ENCODE measurements around the gene CRTC1. TPM values are rescaled to one million over a fixed set of nuclear protein-coding genes. Genes with fewer than 3 reads are reported as not detected.

The CRTC1 gene
- total RNA-seq, 4 donors from 2014 or later, result 12.3 to 15.9 (median 13.1) TPM

DNA sequence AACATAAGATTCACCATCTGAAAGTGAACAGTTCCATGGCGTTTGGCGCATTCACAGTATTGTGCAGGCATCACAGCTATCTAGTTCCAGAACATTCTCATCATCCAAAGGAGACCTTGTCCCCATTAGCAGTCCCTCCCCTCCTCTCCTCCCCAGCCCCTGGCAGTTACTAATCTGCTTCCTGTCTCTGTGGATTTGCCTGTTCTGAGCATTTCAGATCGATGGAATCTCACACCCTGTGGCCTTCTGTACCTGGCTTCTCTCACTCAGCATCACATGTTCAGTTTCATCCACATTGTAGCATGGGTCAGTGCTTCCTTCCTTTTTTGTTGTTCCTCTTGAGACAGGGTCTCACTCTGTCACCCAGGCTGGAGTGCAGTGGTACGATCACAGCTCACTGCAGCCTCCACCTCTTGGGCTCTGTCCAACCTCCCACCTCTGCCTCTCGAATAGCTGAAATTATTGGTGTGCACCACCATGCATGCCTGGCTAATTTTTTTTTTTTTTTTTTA, 34.6 kb downstream of the CRTC1 start:
- DNase-seq, result no peak
- intact Hi-C loops (cut with DNase I), result no loop called here
- WGBS, 2 donors, result 87 to 91% methylated on average over 5 of the region's 5 CpGs
- H3K4me3 ChIP-seq (replicated peaks in 1 of 3), result no peak overlapping the region
- no peaks in the 10 kb centered on the region for H3K4me1 ChIP-seq
- no peaks in the 10 kb centered on the region for H3K27me3 ChIP-seq
- no peaks in the 10 kb centered on the region for H3K36me3 ChIP-seq
- no peak overlapping the region for H3K27ac ChIP-seq
- TF ChIP-seq CTCF (IDR thresholded peaks at IDR 0.05), result no peak
- TF ChIP-seq POLR2A (IDR thresholded peaks at IDR 0.05), result no peak
- H3K9me3 ChIP-seq, result no peaks in the 10 kb centered on the region

DNA sequence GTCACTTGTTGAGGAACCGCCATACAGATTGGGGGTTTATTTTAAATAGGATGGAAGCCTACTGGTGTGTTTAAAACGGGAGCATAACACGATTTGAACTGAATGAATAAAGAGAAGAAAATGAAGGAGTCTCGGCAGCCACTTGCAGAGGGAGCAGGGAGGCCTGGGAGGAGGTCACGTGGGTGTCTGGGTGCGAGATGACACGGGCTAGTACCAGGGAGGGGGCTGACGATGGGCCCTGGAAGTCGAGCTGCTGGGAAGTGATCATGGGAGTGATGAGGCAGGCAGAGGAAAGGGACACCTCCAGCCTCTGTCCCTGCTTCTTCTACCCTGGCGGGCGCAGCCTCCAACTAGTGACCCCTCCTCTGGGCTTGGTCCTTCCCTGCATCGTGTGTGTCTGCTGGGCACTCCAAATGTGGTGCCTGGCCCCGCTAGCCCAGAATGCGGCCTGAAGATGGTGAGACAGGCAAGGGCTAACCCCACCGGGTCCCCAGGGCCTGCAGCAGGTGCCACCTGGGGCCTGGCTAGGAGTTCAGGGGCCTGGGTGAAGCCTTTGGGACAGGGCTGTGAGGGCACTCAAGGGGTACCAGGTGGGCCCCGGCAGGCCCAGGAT, 35.5 kb downstream of the CRTC1 start:
- WGBS, 2 donors, result 87 to 94% methylated on average over 15 to 16 of the region's 16 CpGs
- Histone ChIP-seq H3K4me3 (replicated peaks in 1 of 3) (no peak overlapping the region), H3K27me3 (no peaks in the 10 kb centered on the region), H3K36me3 (no peaks in the 10 kb centered on the region), H3K27ac (no peak overlapping the region), H3K4me1 (no peaks in the 10 kb centered on the region), H3K9me3 (no peaks in the 10 kb centered on the region)
- TF ChIP-seq CTCF (IDR thresholded peaks at IDR 0.05), result no peak
- TF ChIP-seq POLR2A (IDR thresholded peaks at IDR 0.05), result no peak
- intact Hi-C loops (cut with DNase I), result no loop called here
- DNase-seq, result no peak

DNA sequence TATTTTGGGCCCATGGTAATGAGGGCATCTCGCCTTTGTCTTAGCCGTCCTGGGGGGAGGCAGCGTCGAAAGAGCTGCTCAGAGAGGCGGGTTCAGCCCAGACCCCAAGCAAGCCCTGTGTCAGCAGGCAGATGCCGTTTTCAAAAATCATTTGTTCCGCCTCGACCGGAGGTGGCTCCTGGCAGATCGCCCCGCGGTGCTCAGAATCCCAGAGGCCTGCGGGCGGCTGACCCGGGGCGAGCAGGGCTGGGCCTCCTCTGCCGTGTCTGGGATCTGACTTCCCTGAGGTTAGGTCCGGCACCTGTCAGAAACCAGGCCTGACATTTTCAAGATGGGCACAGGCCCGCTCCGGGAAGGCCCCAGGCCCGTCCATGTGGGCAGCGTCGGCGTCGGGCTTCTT, 36.1 kb downstream of the CRTC1 start:
- no peak overlapping the region for H3K27ac ChIP-seq
- no peaks in the 10 kb centered on the region for H3K36me3 ChIP-seq
- H3K9me3 ChIP-seq, result no peaks in the 10 kb centered on the region
- no peak overlapping the region for H3K4me3 ChIP-seq (replicated peaks in 1 of 3)
- 93 to 94% methylated on average over 13 to 19 of the region's 25 CpGs for WGBS, 2 donors
- no peaks in the 10 kb centered on the region for H3K4me1 ChIP-seq
- TF ChIP-seq POLR2A (IDR thresholded peaks at IDR 0.05) (no peak), CTCF (IDR thresholded peaks at IDR 0.05) (no peak)
- DNase-seq, result no peak
- intact Hi-C loops (cut with DNase I), result no loop called here
- no peaks in the 10 kb centered on the region for H3K27me3 ChIP-seq

DNA sequence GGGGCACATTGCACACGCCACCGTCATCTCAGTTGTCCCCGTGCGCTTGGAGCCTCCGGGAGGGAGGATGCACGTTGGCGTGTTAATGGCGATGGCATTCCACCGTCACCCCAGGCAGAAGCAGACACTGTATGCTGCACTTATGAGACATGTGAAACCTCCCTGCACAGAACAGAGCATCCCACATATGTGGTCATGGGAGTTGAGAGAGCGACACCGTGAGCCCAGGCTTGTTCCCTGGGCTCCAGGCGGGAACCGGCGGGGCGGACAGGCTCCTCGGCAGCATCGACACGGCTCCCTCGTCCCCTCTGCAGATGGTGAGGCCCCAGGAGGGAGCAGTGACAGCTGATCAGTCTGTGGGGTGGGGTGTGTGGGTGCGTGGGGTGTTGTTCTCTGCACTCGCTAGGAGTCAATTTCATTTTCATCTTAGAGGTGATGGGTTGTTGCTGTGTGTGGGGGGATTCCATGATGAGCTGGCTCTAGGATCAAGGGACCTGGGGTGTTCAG, 40.4 kb downstream of the CRTC1 start:
- intact Hi-C loops (cut with DNase I), result no loop called here
- no peaks in the 10 kb centered on the region for H3K9me3 ChIP-seq
- TF ChIP-seq CTCF (IDR thresholded peaks at IDR 0.05) (no peak), POLR2A (IDR thresholded peaks at IDR 0.05) (no peak)
- 92 to 96% methylated on average over 17 to 21 of the region's 21 CpGs for WGBS, 2 donors
- H3K4me3 ChIP-seq (replicated peaks in 1 of 3), result no peak overlapping the region
- no peak overlapping the region for H3K27ac ChIP-seq
- no peaks in the 10 kb centered on the region for H3K27me3 ChIP-seq
- no peak for DNase-seq
- peaks cover 18 to 20% of the 10 kb centered on the region in 2 donors for H3K4me1 ChIP-seq
- no peaks in the 10 kb centered on the region for H3K36me3 ChIP-seq
